Body of pancreas (tissue), 4 donors: ENCODE measurements around the gene RPN2. TPM values are rescaled to one million over a fixed set of nuclear protein-coding genes. Genes with fewer than 3 reads are reported as not detected.

Experiments used
- ATAC-seq: fragments of 150-250 bp; one replicate; pipeline ENCODE4 v1.9.1; 2016
- DNase-seq, 4 donors: peaks; one replicate each; pipeline ENCODE4 v3.0.0-alpha.2; 2019
- H3K27ac ChIP-seq, 4 donors: fragments of 200-600 bp; sonication (generic); 1 replicate in 3 of 4; 2 replicates in 1 of 4; pipeline versions ENCODE4 v1.5.1 to v1.6.1; 2016 to 2019; ENCODE audit warnings: mild to moderate bottlenecking in 1 of 4, mixed read lengths in 1 of 4, moderate library complexity in 1 of 4
- H3K27me3 ChIP-seq, 2 donors: fragments of 200-600 bp; sonication (generic); one replicate each; pipeline ENCODE4 v1.6.0; 2016; ENCODE audit warnings: mild to moderate bottlenecking in 1 of 2
- H3K36me3 ChIP-seq, 2 donors: fragments of 200-600 bp; sonication (generic); replicated peaks in 1 of 2; 2 replicates each; pipeline ENCODE4 v1.5.1; 2016; ENCODE audit warnings: low read depth in 2 of 2; ENCODE audit not compliant: insufficient read depth in 1 of 2
- H3K4me1 ChIP-seq: fragments of 200-600 bp; sonication (generic); one replicate; pipeline ENCODE4 v1.6.0; 2016
- H3K4me3 ChIP-seq, 2 donors: fragments of 200-600 bp; sonication (generic); 1 replicate in 1 of 2; 2 replicates in 1 of 2; pipeline ENCODE4 v1.5.1; 2016 to 2019
- H3K9me3 ChIP-seq, 3 donors: fragments of 200-600 bp; sonication (generic); 1 replicate in 2 of 3; 2 replicates in 1 of 3; pipeline ENCODE4 v1.5.1; 2016
- CTCF ChIP-seq, 7 experiments: fragments of 450-650 bp in 4 of 7; fragments of 200-600 bp in 3 of 7; sonication (generic) in 3 of 7; IDR thresholded peaks; one replicate each; pipeline ENCODE4 v1.5.1; 2016 to 2019; ENCODE audit warnings: antibody characterized with exemption in 7 of 7
- POLR2A ChIP-seq, 3 donors: fragments of 450-650 bp; IDR thresholded peaks; one replicate each; pipeline ENCODE4 v1.6.1; 2016; ENCODE audit warnings: antibody characterized with exemption in 3 of 3, mild to moderate bottlenecking in 2 of 3
- WGBS, 2 donors: methylation state at CpG; one replicate each; pipeline ENCODE4 v1.1.5; 2017; 5-methylcytosine and 5-hydroxymethylcytosine counted together
- intact Hi-C: fragments of 100-400 bp; cut with DNase I; formaldehyde crosslinking; loops from one replicate; pipeline ENCODE4 v1.15.1; 2023
- total RNA-seq, 2 donors: library from RNA; depleted of rRNA; stranded (reverse); fragments of >200 nt; gene quantifications; one replicate each; pipeline ENCODE4 v1.1.0, GENCODE V29; 2016

RPN2 gene
- total RNA-seq, 2 donors from 2014 or later, result 70.0 to 111 TPM

- H3K4me1 ChIP-seq, result peaks cover 5% of the 10 kb centered on the region
- H3K4me3 ChIP-seq, result no peak overlapping the region
- TF ChIP-seq CTCF (IDR thresholded peaks at IDR 0.05) (no peak), POLR2A (IDR thresholded peaks at IDR 0.05) (no peak)
- intact Hi-C loops, result no loop called here
- no peak for ATAC-seq
- no peak overlapping the region for H3K27ac ChIP-seq
- H3K9me3 ChIP-seq, result no peaks in the 10 kb centered on the region
- H3K36me3 ChIP-seq, result peaks cover 22 to 67% of the 10 kb centered on the region in 2 donors
- no peak for DNase-seq
- no peaks in the 10 kb centered on the region for H3K27me3 ChIP-seq
- WGBS, 2 donors, result 72 to 83% methylated on average over 6 of the region's 6 CpGs
These were observed 55.9 kb downstream of the RPN2 start for GRCh38 chr20:37235065-37235464.

DNA sequence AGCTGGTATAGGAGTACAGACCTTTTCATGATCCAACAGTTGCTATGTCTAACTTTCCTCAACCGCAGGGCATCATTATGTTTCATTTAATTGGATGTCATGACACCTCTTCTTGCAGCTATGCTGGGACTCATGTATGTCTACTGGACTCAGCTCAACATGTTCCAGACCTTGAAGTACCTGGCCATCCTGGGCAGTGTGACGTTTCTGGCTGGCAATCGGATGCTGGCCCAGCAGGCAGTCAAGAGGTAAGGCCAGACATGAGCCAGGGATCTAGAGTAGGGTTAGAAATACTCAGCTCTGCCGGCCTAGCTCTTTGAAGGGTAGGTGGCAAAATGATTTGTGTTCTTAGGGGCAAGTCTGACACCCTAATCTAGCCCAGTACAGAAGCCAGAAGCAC lies 57.3 kb downstream of the RPN2 start:
- ATAC-seq (no peak), DNase-seq (peak in 2 of 4 donors; percentile 3 to 5)
- peaks cover 8 to 64% of the 10 kb centered on the region in 2 donors for H3K36me3 ChIP-seq
- no peak overlapping the region for H3K27ac ChIP-seq
- H3K4me1 ChIP-seq, result peaks cover 5% of the 10 kb centered on the region
- TF ChIP-seq POLR2A (IDR thresholded peaks at IDR 0.05) (no peak), CTCF (IDR thresholded peaks at IDR 0.05) (no peak)
- intact Hi-C loops, result no loop called here
- H3K27me3 ChIP-seq, result no peaks in the 10 kb centered on the region
- H3K4me3 ChIP-seq, result no peak overlapping the region
- WGBS, 2 donors, result 82 to 86% methylated on average over 4 of the region's 4 CpGs
- no peaks in the 10 kb centered on the region for H3K9me3 ChIP-seq

DNA sequence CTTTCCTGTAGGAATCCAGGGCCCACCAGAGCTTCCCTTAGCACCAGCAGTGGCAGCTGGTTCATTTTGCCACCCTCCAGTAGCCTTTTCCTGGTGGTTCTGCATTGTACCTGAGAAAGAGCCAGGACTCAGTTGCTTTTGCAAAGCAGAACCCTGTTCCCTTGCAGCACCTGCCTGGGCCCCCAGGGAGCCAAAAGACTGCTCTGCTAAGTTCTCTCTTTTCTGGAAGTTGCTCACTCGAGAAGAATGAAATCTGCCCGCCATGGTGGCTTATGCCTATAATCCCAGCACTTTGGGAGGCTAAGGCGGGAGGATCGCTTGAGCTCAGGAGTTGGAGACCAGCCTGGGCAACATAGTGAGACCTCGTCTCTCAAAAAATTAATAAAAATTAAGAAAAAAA lies 58.5 kb downstream of the RPN2 start:
- no peak for TF ChIP-seq CTCF (IDR thresholded peaks at IDR 0.05)
- no peak for TF ChIP-seq POLR2A (IDR thresholded peaks at IDR 0.05)
- intact Hi-C loops, result no loop called here
- no peak for ATAC-seq
- Histone ChIP-seq H3K4me3 (no peak overlapping the region), H3K27me3 (no peaks in the 10 kb centered on the region), H3K9me3 (no peaks in the 10 kb centered on the region), H3K4me1 (peaks cover 5% of the 10 kb centered on the region), H3K36me3 (peaks cover 8 to 63% of the 10 kb centered on the region in 2 donors), H3K27ac (no peak overlapping the region)
- 90 to 91% methylated on average over 5 of the region's 5 CpGs for WGBS, 2 donors
- peak in 1 of 4 donors; percentile 4 for DNase-seq

GRCh38 chr20:37238426-37238825 lies 59.3 kb downstream of the RPN2 start:
- DNase-seq (peak in 1 of 4 donors; percentile 2), ATAC-seq (no peak)
- Histone ChIP-seq H3K4me3 (no peak overlapping the region), H3K9me3 (no peaks in the 10 kb centered on the region), H3K27me3 (no peaks in the 10 kb centered on the region), H3K4me1 (peaks cover 5% of the 10 kb centered on the region), H3K36me3 (peaks cover 8 to 62% of the 10 kb centered on the region in 2 donors), H3K27ac (no peak overlapping the region)
- intact Hi-C loops, result no loop called here
- WGBS, 2 donors, result 91 to 95% methylated on average over 6 of the region's 6 CpGs
- no peak for TF ChIP-seq POLR2A (IDR thresholded peaks at IDR 0.05)
- no peak for TF ChIP-seq CTCF (IDR thresholded peaks at IDR 0.05)

GRCh38 chr20:37238935-37239451 lies 59.9 kb downstream of the RPN2 start:
- peak; percentile 42 for ATAC-seq
- peak in 3 of 4 donors; percentile 12 to 23 (median 13) for DNase-seq
- no peak overlapping the region for H3K27ac ChIP-seq
- no peaks in the 10 kb centered on the region for H3K9me3 ChIP-seq
- TF ChIP-seq POLR2A (IDR thresholded peaks at IDR 0.05) (no peak), CTCF (IDR thresholded peaks at IDR 0.05) (no peak)
- H3K4me3 ChIP-seq, result no peak overlapping the region
- intact Hi-C loops, result no loop called here
- peaks cover 8 to 56% of the 10 kb centered on the region in 2 donors for H3K36me3 ChIP-seq
- peaks cover 5% of the 10 kb centered on the region for H3K4me1 ChIP-seq
- WGBS, 2 donors, result 58 to 65% methylated on average over 1 of the region's 1 CpG
- H3K27me3 ChIP-seq, result no peaks in the 10 kb centered on the region
